GM10266 (cell line): ENCODE results near the gene EZR.
A peak's percentile ranks its signal among the peaks of the same experiment; 100 is the strongest.
"Not testable (repeated sequence)": the region's sequence is repeated elsewhere in the genome, so short reads cannot be mapped to it uniquely, and the experiment has no call there.

Experiments
- DNase-seq: peaks from one replicate; pipeline ENCODE4 v3.0.0; 2012; ENCODE audit errors: extremely low spot score
- TF ChIP-seq, protein P1 (sequence below): IDR thresholded peaks from 2 replicates; pipeline ENCODE4 v1.5.1; 2012; ENCODE audit warnings: mild to moderate bottlenecking, low read depth; ENCODE audit not compliant: control insufficient read depth, insufficient read depth; ENCODE audit errors: missing control alignments

EZR gene

DNA sequence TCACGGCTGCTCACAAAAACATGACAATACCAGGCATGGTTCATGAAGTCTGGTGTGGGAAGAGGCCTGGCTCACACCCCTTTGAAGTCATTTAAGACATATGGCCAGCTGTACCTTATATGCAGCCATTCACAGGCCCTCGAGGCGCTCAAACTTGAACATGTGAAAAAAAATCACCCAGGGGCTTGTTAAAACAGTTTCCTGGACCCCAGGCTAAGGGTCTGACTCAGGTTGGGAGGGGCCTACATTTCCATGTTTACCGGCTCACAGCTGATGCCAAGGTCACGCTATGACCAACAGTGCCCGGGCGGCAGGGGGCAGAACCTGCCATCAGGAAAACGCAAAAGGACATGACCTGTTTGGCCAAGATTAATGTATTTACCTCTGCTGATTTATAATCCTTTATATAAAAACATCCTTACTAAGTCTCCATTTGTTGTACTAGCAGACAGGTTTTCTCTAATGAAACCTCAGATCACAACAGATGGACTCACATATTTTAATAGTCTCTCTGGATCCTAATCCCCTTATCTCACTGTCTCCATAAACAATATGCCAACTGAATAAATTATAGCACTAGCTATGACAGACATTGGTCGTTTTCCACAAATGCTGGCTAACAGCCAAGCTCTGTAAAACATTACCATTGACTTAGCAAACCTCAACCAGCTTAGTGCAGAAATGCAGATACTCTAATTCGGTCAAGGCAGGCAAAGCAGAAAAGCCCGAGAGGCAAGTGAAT lies 19.9 kb downstream of the EZR start:
- TF ChIP-seq, protein P1, sequence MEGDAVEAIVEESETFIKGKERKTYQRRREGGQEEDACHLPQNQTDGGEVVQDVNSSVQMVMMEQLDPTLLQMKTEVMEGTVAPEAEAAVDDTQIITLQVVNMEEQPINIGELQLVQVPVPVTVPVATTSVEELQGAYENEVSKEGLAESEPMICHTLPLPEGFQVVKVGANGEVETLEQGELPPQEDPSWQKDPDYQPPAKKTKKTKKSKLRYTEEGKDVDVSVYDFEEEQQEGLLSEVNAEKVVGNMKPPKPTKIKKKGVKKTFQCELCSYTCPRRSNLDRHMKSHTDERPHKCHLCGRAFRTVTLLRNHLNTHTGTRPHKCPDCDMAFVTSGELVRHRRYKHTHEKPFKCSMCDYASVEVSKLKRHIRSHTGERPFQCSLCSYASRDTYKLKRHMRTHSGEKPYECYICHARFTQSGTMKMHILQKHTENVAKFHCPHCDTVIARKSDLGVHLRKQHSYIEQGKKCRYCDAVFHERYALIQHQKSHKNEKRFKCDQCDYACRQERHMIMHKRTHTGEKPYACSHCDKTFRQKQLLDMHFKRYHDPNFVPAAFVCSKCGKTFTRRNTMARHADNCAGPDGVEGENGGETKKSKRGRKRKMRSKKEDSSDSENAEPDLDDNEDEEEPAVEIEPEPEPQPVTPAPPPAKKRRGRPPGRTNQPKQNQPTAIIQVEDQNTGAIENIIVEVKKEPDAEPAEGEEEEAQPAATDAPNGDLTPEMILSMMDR: no peak
- DNase-seq: no peak

DNA sequence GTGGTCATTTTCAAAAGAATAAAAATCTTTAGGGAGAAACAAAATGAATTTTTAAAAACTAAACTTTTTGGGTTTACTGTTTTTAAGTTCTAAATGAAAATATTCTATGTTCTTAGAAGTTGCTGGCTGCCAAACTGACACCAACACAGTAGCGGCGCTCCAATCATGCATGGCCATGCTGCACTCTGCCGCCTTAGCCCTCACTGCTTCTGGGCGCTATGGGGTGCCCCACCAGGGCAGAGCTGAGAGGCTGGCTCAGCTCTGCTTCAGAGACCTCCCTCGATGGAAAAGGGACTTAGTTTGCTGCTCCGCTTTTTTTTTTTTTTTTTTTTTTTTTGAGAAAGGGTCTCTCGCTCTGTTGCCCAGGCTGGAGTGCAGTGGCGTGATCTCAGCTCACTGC lies 20.9 kb downstream of the EZR start:
- TF ChIP-seq, protein P1: no peak
- no peak for DNase-seq

DNA sequence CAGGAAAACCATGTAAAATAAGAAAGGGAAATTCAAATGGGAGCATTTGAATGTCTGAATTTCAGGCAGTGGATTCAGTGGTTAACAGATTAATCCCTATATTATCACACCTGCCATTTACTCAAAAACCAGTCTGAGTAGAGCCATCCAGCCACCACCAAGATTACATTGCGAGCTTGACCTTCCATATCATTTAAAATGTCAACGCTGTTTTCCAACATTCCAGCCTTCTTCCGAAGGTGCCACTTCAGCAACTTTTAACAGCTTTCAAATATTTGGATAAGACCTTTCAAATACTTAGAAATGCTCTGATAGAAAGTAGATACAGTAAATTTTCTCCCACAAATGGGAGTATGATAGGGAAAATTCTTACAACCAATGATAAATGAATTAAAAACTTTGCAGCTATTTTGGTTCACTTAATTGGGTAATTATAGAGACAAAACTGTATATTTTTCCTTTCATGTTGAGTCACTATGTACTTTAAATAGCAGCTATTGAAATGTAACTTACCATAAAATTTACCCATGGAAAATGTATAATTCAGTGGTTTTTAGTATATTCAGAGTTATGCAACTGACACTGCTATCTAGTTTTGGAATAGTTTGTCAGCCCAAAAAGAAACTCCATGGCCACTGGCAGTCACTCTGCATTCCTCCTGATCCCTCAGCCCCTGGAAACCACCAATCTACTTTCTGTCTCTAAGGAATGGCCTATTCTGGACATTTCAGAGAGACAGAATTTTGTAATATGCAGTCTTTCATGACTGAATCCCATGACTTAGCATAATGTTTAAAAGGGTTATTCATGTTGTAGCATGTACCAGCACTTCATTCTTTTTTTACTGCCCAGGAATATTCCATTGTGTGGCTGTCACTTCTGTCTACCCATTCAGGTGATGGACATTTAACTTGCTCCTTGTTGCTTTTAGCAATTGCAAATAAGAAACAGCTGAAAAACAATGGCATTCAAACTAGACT lies 21.5 kb downstream of the EZR start:
- TF ChIP-seq, protein P1: no peak
- no peak for DNase-seq

DNA sequence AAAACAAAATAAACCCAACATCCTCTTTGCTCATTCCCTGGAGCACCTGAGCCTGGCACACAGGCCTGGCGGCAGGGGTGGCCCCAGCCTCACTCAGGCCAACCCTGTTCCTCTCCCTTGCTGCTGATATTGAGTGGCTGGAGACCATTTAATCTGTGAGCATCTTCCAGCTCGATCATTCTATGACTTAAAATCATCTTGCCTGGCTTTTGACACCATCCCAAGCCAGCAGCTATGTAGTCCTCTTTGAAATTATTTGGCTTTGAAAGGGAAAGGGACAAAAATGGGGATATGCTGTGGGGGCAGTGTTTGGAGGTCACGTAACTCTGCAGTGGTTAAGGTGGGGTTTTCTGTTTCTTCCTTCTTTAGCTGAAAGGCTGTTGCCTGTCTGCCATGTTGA lies 22.8 kb downstream of the EZR start:
- TF ChIP-seq, protein P1: no peak
- no peak for DNase-seq

DNA sequence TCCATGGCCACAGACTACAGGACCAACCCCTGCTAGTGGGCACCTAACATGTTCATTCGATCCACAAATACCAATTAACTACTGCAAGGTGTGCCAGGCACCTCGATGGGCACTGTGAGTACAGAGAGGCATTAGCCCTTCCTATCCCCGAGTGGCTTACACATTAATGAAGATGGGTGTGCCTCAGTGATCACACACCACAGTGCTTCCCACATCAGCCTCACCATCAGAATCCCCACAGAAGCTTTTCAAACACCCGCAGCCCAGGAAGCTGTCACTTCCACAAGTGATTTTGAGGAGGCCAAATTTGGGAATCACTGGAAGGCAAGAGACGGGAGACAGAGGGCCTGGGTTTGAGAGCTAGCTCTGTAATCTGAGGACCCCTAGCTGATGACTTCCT lies 23.7 kb downstream of the EZR start:
- TF ChIP-seq, protein P1: no peak
- DNase-seq: no peak

DNA sequence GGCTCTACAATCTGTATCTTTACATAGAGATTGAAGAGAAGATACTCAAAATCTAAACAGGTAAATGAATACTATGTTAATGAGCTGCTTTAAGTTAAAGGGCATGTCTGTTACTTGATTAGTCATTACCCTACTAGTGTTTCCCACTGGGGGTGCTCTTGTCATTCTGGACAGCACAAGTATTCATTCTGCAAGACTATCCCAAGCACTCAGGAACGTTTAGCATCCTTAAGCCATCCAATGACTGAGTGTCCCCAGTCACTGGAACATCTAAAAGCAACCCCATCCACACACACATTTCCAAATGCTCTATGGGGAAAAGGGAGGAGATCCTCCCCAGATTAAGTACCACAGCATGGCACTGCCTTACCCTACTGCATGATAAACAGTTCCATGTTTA lies 25.7 kb downstream of the EZR start:
- peak; percentile 63 for DNase-seq
- TF ChIP-seq, protein P1: peak; percentile 60

DNA sequence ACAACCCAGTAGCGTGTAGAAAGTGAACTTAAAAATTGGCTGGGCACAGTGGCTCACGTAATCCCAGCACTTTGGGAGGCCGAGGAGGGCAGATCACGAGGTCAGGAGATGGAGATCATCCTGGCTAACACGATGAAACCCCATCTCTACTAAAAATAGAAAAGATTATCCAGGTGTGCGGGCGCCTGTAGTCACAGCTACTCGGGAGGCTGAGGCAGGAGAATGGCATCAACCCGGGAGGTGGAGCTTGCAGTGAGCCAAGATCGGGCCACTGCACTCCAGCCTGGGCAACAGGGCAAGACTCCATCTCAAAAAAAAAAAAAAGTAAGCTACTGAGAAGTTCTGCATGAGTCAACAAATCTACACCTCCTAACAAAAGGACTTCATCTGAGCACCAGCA lies 26.7 kb downstream of the EZR start:
- not testable (repeated sequence) for DNase-seq
